A549 (cell line): ENCODE data around the gene ARMC9.

ENCODE experiments used
- BHLHE40 ChIP-seq: IDR thresholded peaks from 2 replicates; pipeline ENCODE4 v1.6.1; 2012; ENCODE audit warnings: low read depth, low read length, inconsistent platforms
- CBX8 ChIP-seq: fragments of 200-600 bp; sonication (generic); IDR thresholded peaks from 2 replicates; pipeline ENCODE4 v1.6.1; 2016
- CHD2 ChIP-seq: fragments of 150-350 bp; IDR thresholded peaks from 2 replicates; pipeline ENCODE4 v1.6.1; 2014; ENCODE audit warnings: low read length; ENCODE audit not compliant: partially characterized antibody
- FOSB ChIP-seq: fragments of 250-450 bp; sonication (Bioruptor Pico); IDR thresholded peaks from 2 replicates; pipeline ENCODE4 v1.5.0; 2020; ENCODE audit warnings: mild to moderate bottlenecking, moderate library complexity
- JUNB ChIP-seq: fragments of >200 bp; sonication (Bioruptor Twin); formaldehyde crosslinking; IDR thresholded peaks from 2 replicates; pipeline ENCODE4 v1.6.1; 2016
- POLR2A ChIP-seq: IDR thresholded peaks from 2 replicates; pipeline ENCODE4 v1.6.1; 2012; ENCODE audit warnings: mild to moderate bottlenecking, low read length
- POLR2AphosphoS2 ChIP-seq: conservative IDR thresholded peaks from 2 replicates; pipeline ENCODE4 v1.6.1; 2012; ENCODE audit warnings: low read length, improper control_type of control experiment, inconsistent platforms
- RCOR1 ChIP-seq: fragments of 150-350 bp; IDR thresholded peaks from 2 replicates; pipeline ENCODE4 v1.6.1; 2014; ENCODE audit warnings: antibody characterized with exemption, low read length, low read depth
- RNF2 ChIP-seq: fragments of 200-600 bp; sonication (generic); IDR thresholded peaks from 2 replicates; pipeline ENCODE4 v1.6.1; 2016; ENCODE audit warnings: low read depth, mild to moderate bottlenecking, antibody characterized with exemption, moderate library complexity, borderline replicate concordance
- TF ChIP-seq, protein P1 (sequence below): fragments of >200 bp; sonication (Bioruptor Twin); formaldehyde crosslinking; IDR thresholded peaks from 3 replicates; pipeline ENCODE4 v1.5.1; 2016

DNA sequence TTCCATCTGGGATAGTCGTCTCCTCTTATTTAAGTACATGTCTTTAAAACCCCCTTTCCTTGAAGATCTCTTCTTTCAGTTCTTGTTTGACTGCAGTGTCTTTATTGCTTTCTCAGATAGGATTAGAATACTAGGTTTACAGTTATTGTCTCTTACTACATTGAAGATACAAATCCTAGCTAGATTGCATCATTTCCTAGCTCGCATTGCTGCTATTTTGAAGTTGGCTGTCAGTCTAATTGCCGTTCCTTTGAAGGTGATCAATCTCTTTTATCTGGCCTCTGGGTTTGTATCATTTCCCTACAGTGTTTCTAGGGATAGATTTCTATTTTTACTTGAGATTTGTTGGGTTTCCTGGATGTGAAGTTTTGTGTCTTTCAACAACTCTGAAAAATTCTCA lies 20.9 kb downstream of the ARMC9 start:
- no peak for TF ChIP-seq BHLHE40
- TF ChIP-seq, protein P1, sequence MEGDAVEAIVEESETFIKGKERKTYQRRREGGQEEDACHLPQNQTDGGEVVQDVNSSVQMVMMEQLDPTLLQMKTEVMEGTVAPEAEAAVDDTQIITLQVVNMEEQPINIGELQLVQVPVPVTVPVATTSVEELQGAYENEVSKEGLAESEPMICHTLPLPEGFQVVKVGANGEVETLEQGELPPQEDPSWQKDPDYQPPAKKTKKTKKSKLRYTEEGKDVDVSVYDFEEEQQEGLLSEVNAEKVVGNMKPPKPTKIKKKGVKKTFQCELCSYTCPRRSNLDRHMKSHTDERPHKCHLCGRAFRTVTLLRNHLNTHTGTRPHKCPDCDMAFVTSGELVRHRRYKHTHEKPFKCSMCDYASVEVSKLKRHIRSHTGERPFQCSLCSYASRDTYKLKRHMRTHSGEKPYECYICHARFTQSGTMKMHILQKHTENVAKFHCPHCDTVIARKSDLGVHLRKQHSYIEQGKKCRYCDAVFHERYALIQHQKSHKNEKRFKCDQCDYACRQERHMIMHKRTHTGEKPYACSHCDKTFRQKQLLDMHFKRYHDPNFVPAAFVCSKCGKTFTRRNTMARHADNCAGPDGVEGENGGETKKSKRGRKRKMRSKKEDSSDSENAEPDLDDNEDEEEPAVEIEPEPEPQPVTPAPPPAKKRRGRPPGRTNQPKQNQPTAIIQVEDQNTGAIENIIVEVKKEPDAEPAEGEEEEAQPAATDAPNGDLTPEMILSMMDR: no peak
- no peak for TF ChIP-seq FOSB (CRISPR knock-in tag)
- TF ChIP-seq RNF2: no peak
- no peak for TF ChIP-seq CBX8
- TF ChIP-seq POLR2A: no peak
- TF ChIP-seq RCOR1: no peak
- no peak for TF ChIP-seq POLR2AphosphoS2
- no peak for TF ChIP-seq CHD2
- TF ChIP-seq JUNB: no peak
